SU-DHL-6 (cell line): ENCODE measurements around the gene PRR5.

Source experiments
- EZH2phosphoT487 ChIP-seq: fragments of 200-600 bp; sonication (generic), shearing (Covaris generic); conservative IDR thresholded peaks from 2 replicates; pipeline ENCODE4 v1.6.1; 2018; ENCODE audit warnings: mild to moderate bottlenecking, antibody characterized with exemption, low read length, moderate library complexity, mixed read lengths
- TF ChIP-seq, protein P1 (sequence below): fragments of 200-600 bp; sonication (generic); IDR thresholded peaks from one replicate; pipeline ENCODE4 v1.5.1; 2017; ENCODE audit warnings: antibody characterized with exemption, mild to moderate bottlenecking, low read length, moderate library complexity; ENCODE audit not compliant: insufficient read depth, poor library complexity, severe bottlenecking

DNA sequence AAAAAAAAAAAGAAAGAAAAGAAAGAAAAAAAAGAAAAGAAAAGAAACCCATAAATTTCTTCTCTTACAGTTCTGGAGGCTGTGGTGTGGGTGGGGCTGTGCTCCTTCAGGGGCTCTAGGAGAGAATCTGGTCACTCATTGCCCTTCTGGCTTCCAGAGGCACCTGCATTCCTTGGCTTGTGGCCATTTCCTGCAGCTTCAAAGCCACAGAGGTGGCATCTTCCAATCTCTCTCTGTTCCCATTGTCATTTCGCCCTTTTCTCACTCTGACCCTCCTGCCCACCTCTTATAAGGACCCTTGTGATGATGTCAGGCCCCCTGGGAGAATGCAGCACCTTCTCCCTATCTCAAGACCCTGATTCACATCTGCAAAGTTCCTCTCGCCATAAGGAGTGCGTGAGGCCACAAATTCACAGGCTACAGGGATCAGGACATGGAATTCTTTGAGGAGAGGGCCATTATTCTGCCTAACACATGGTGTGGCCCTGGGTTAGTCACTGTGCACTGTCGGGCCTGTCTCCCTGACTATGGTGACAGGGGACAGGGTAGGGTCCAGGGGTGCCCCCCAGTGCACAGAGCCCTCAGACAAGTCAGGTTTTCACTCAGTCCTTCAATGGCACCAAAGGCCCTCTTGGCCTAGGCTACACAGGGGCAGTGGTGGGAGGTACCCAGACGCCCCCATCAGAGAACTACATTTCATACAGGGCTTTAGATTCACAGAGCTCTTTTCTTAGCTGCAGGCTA lies 38.6 kb upstream of the PRR5 start:
- TF ChIP-seq, protein P1, sequence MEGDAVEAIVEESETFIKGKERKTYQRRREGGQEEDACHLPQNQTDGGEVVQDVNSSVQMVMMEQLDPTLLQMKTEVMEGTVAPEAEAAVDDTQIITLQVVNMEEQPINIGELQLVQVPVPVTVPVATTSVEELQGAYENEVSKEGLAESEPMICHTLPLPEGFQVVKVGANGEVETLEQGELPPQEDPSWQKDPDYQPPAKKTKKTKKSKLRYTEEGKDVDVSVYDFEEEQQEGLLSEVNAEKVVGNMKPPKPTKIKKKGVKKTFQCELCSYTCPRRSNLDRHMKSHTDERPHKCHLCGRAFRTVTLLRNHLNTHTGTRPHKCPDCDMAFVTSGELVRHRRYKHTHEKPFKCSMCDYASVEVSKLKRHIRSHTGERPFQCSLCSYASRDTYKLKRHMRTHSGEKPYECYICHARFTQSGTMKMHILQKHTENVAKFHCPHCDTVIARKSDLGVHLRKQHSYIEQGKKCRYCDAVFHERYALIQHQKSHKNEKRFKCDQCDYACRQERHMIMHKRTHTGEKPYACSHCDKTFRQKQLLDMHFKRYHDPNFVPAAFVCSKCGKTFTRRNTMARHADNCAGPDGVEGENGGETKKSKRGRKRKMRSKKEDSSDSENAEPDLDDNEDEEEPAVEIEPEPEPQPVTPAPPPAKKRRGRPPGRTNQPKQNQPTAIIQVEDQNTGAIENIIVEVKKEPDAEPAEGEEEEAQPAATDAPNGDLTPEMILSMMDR = no peak
- no peak for TF ChIP-seq EZH2phosphoT487
